H1 (cell line): ENCODE data around the gene ADH4. TPM values are rescaled to one million over a fixed set of nuclear protein-coding genes. Genes with fewer than 3 reads are reported as not detected.

ENCODE experiments used
- CTCF ChIA-PET: fragments of 300-600 bp; sonication (Branson Sonifier 250); formaldehyde crosslinking; loops from one replicate; lab custom pipeline; 2021; ENCODE audit not compliant: partially characterized antibody; lab: Charles Lee
- POLR2A ChIA-PET: fragments of 300-600 bp; sonication (Branson Sonifier 250); formaldehyde crosslinking; loops from one replicate; lab custom pipeline; 2021; ENCODE audit warnings: inconsistent platforms; ENCODE audit not compliant: partially characterized antibody; lab: Charles Lee
- DNase-seq, 2 experiments: peaks; one replicate each; pipeline versions ENCODE4 v3.0.0 to v3.0.0-alpha.2; 2010 to 2022; ENCODE audit warnings: low spot score in 2 of 2, low read depth in 1 of 2, mixed read lengths in 1 of 2
- FAIRE-seq: peaks from 2 replicates; lab custom pipeline; 2011; peaks lifted over from hg19 to GRCh38; lab: Jason Lieb, UNC
- H2AFZ ChIP-seq: 2 replicates; pipeline ENCODE4 v1.8.1; 2012; ENCODE audit warnings: low read length, inconsistent platforms
- H2AK5ac ChIP-seq: 2 replicates; pipeline ENCODE4 v1.6.1; 2013; ENCODE audit warnings: low read depth, low read length
- H2BK120ac ChIP-seq: replicated peaks from 2 replicates; pipeline ENCODE3; 2013; ENCODE audit warnings: low read depth, low read length, inconsistent platforms
- H2BK12ac ChIP-seq: 2 replicates; pipeline ENCODE4 v1.6.1; 2013; ENCODE audit warnings: low read depth, low read length
- H2BK15ac ChIP-seq: 2 replicates; pipeline ENCODE4 v1.6.1; 2013; ENCODE audit warnings: low read length
- H2BK20ac ChIP-seq: 2 replicates; pipeline ENCODE4 v1.6.1; 2013; ENCODE audit warnings: low read length
- H2BK5ac ChIP-seq: 2 replicates; pipeline ENCODE4 v1.6.1; 2013; ENCODE audit warnings: low read depth, low read length
- H3K14ac ChIP-seq: 2 replicates; pipeline ENCODE4 v1.6.1; 2013; ENCODE audit warnings: inconsistent platforms; ENCODE audit not compliant: insufficient read length
- H3K18ac ChIP-seq: 2 replicates; pipeline ENCODE4 v1.6.1; 2013; ENCODE audit warnings: low read length; ENCODE audit errors: extremely low read depth
- H3K23ac ChIP-seq: 2 replicates; pipeline ENCODE4 v1.6.1; 2013; ENCODE audit warnings: inconsistent platforms; ENCODE audit not compliant: insufficient read length
- H3K23me2 ChIP-seq: 2 replicates; pipeline ENCODE4 v1.6.1; 2013; ENCODE audit warnings: low read depth, low read length
- H3K27ac ChIP-seq: 2 replicates; pipeline ENCODE4 v1.6.1; 2011; ENCODE audit warnings: low read depth, low read length, inconsistent platforms
- H3K27me3 ChIP-seq, 4 experiments: replicated peaks in 1 of 4; 1 replicate in 1 of 4; 2 replicates in 3 of 4; pipeline versions ENCODE4 v1.6.1 to v1.8.1; 2011 to 2013; ENCODE audit warnings: low read length in 3 of 4, mild to moderate bottlenecking in 3 of 4, inconsistent platforms in 2 of 4, mixed read lengths in 2 of 4, moderate library complexity in 1 of 4; ENCODE audit not compliant: control insufficient read depth in 3 of 4, insufficient read depth in 3 of 4; ENCODE audit errors: extremely low read depth in 1 of 4
- H3K36me3 ChIP-seq, 4 experiments: 2 replicates each; pipeline versions ENCODE4 v1.6.1 to v1.8.1; 2011 to 2013; ENCODE audit warnings: mild to moderate bottlenecking in 4 of 4, low read length in 3 of 4, moderate library complexity in 2 of 4, control low read depth in 1 of 4, inconsistent platforms in 1 of 4; ENCODE audit not compliant: insufficient read depth in 4 of 4, control insufficient read depth in 2 of 4
- H3K4ac ChIP-seq: replicated peaks from 2 replicates; pipeline ENCODE3; 2013; ENCODE audit warnings: low read length, low read depth, mixed read lengths, inconsistent platforms; ENCODE audit not compliant: insufficient read length
- H3K4me1 ChIP-seq, 4 experiments: replicated peaks in 1 of 4; 1 replicate in 1 of 4; 2 replicates in 3 of 4; pipeline versions ENCODE4 v1.6.1 to v1.8.1; 2011 to 2013; ENCODE audit warnings: low read length in 3 of 4, inconsistent platforms in 2 of 4, mixed read lengths in 1 of 4; ENCODE audit not compliant: insufficient read depth in 4 of 4, control insufficient read depth in 3 of 4
- H3K4me2 ChIP-seq, 2 experiments: 2 replicates each; pipeline versions ENCODE4 v1.6.1 to v1.8.1; 2011 to 2013; ENCODE audit warnings: low read depth in 2 of 2, low read length in 2 of 2, control low read depth in 1 of 2, inconsistent platforms in 1 of 2, mild to moderate bottlenecking in 1 of 2; ENCODE audit not compliant: insufficient read depth in 1 of 2
- H3K4me3 ChIP-seq, 4 experiments: fragments of 200-600, 300-600 bp in 1 of 4; sonication (generic), shearing (Covaris generic), sonication (Bioruptor Twin) in 1 of 4; 2 replicates each; pipeline versions ENCODE4 v1.5.1 to v1.8.1; 2011 to 2016; ENCODE audit warnings: low read length in 4 of 4, low read depth in 3 of 4, control low read depth in 2 of 4, inconsistent platforms in 2 of 4, mild to moderate bottlenecking in 2 of 4, mixed read lengths in 1 of 4, moderate library complexity in 1 of 4; ENCODE audit not compliant: insufficient read depth in 2 of 4; ENCODE audit errors: extremely low read depth in 1 of 4
- H3K56ac ChIP-seq: replicated peaks from 2 replicates; pipeline ENCODE3; 2013; ENCODE audit warnings: low read depth, mild to moderate bottlenecking, mixed read lengths, low read length, inconsistent platforms; ENCODE audit not compliant: insufficient read length
- H3K79me1 ChIP-seq: 2 replicates; pipeline ENCODE4 v1.6.1; 2013; ENCODE audit warnings: low read depth, low read length, control low read depth
- H3K79me2 ChIP-seq, 2 experiments: 2 replicates each; pipeline versions ENCODE4 v1.6.1 to v1.8.1; 2012 to 2013; ENCODE audit warnings: low read length in 2 of 2, mild to moderate bottlenecking in 2 of 2, inconsistent platforms in 1 of 2; ENCODE audit not compliant: insufficient read depth in 2 of 2, control insufficient read depth in 1 of 2
- H3K9ac ChIP-seq, 4 experiments: replicated peaks in 1 of 4; 1 replicate in 1 of 4; 2 replicates in 3 of 4; pipeline versions ENCODE4 v1.6.1 to v1.8.1; 2011 to 2013; ENCODE audit warnings: low read depth in 3 of 4, low read length in 3 of 4, control low read depth in 2 of 4, mild to moderate bottlenecking in 2 of 4, moderate library complexity in 2 of 4, inconsistent platforms in 1 of 4; ENCODE audit errors: extremely low read depth in 1 of 4
- H3K9me3 ChIP-seq, 2 experiments: 2 replicates each; pipeline versions ENCODE4 v1.6.1 to v1.8.1; 2012 to 2013; ENCODE audit warnings: mild to moderate bottlenecking in 2 of 2, moderate library complexity in 2 of 2, control low read depth in 1 of 2, inconsistent platforms in 1 of 2, low read depth in 1 of 2, low read length in 1 of 2, mixed read lengths in 1 of 2; ENCODE audit not compliant: insufficient read depth in 2 of 2
- H4K20me1 ChIP-seq, 2 experiments: replicated peaks in 1 of 2; 2 replicates each; pipeline versions ENCODE3 to v1.8.1; 2011 to 2013; ENCODE audit warnings: inconsistent platforms in 2 of 2, low read length in 2 of 2, mild to moderate bottlenecking in 1 of 2; ENCODE audit not compliant: insufficient read depth in 2 of 2, control insufficient read depth in 1 of 2
- H4K5ac ChIP-seq: 2 replicates; pipeline ENCODE4 v1.6.1; 2013; ENCODE audit warnings: low read length, low read depth, mixed read lengths, inconsistent platforms; ENCODE audit not compliant: insufficient read length
- H4K8ac ChIP-seq: 2 replicates; pipeline ENCODE4 v1.8.0; 2013; ENCODE audit warnings: mild to moderate bottlenecking, moderate library complexity, low read length, inconsistent platforms; ENCODE audit not compliant: insufficient read depth; ENCODE audit errors: extremely low read depth
- H4K91ac ChIP-seq: replicated peaks from 2 replicates; pipeline ENCODE3; 2013; ENCODE audit warnings: low read length, mixed read lengths, inconsistent platforms; ENCODE audit not compliant: insufficient read length
- BRCA1 ChIP-seq: IDR thresholded peaks from 2 replicates; pipeline ENCODE4 v1.6.1; 2012; ENCODE audit warnings: low read depth, low read length, improper control_type of control experiment
- CTBP2 ChIP-seq: IDR thresholded peaks from 2 replicates; pipeline ENCODE4 v1.7.0; 2011; ENCODE audit warnings: borderline replicate concordance, mild to moderate bottlenecking, moderate library complexity, mixed read lengths, low read length; ENCODE audit not compliant: insufficient read depth, insufficient read length
- CTCF ChIP-seq, 3 experiments: IDR thresholded peaks; 1 replicate in 2 of 3; 2 replicates in 1 of 3; pipeline versions ENCODE4 v1.5.1 to v1.6.1; 2011; ENCODE audit warnings: low read length in 3 of 3, mild to moderate bottlenecking in 3 of 3, inconsistent platforms in 2 of 3, low read depth in 1 of 3, moderate library complexity in 1 of 3; ENCODE audit not compliant: insufficient read depth in 1 of 3; ENCODE audit errors: control extremely low read depth in 1 of 3
- EGR1 ChIP-seq: IDR thresholded peaks from 2 replicates; pipeline ENCODE4 v1.6.1; 2011; ENCODE audit warnings: low read depth, low read length, borderline replicate concordance
- FOSL1 ChIP-seq: IDR thresholded peaks from 2 replicates; pipeline ENCODE4 v1.6.1; 2011; ENCODE audit warnings: mild to moderate bottlenecking, low read depth, low read length, moderate library complexity; ENCODE audit not compliant: insufficient read depth
- KDM1A ChIP-seq: fragments of 200-600, 300-600 bp; sonication (generic); IDR thresholded peaks from 2 replicates; pipeline ENCODE4 v1.7.1; 2016; ENCODE audit warnings: mild to moderate bottlenecking, low read length, borderline replicate concordance
- PHF8 ChIP-seq: fragments of 200-600 bp; sonication (generic); conservative IDR thresholded peaks from 2 replicates; pipeline ENCODE4 v1.7.1; 2012; ENCODE audit warnings: low read depth, mild to moderate bottlenecking, inconsistent platforms, low read length, moderate library complexity
- RNF2 ChIP-seq: fragments of 200-900, 300-1000 bp; sonication (generic); IDR thresholded peaks from 2 replicates; pipeline ENCODE4 v1.7.1; 2016; ENCODE audit warnings: borderline replicate concordance, low read depth, mild to moderate bottlenecking, antibody characterized with exemption, low read length; ENCODE audit not compliant: poor library complexity, severe bottlenecking; ENCODE audit errors: missing control alignments
- SUZ12 ChIP-seq: fragments of 200-600 bp; sonication (generic); IDR thresholded peaks from 2 replicates; pipeline ENCODE4 v1.6.1; 2012; ENCODE audit warnings: mild to moderate bottlenecking, inconsistent platforms, low read length, moderate library complexity, mixed read lengths
- TAF1 ChIP-seq: IDR thresholded peaks from 2 replicates; pipeline ENCODE4 v1.6.1; 2011; ENCODE audit warnings: mild to moderate bottlenecking, low read depth, low read length
- WGBS, 2 experiments: shearing (Covaris generic) in 1 of 2; methylation state at CpG; one replicate each; pipeline versions ENCODE4 v1.1.6 to v1.1.7; 2013 to 2015; ENCODE audit warnings: low lambda C conversion rate in 2 of 2, mixed read lengths in 2 of 2, inconsistent platforms in 1 of 2, low coverage in 1 of 2, missing lambda C conversion rate in 1 of 2; ENCODE audit not compliant: insufficient replicate concordance in 2 of 2, insufficient coverage in 1 of 2, insufficient read length in 1 of 2; ENCODE audit errors: extremely low coverage in 1 of 2, missing lambda C conversion rate in 1 of 2; 5-methylcytosine and 5-hydroxymethylcytosine counted together
- polyA plus RNA-seq, 7 experiments: library from polyadenylated mRNA; depleted of rRNA in 3 of 7; stranded (reverse) in 5 of 7; unstranded in 2 of 7; fragments of >200 nt in 5 of 7; fragments of 200-250 nt in 2 of 7; gene quantifications; 1 replicate in 5 of 7; 2 replicates in 1 of 7; 4 replicates in 1 of 7; pipeline versions ENCODE4 v1.2.1 to v1.2.3, GENCODE V29; 2011 to 2013; ENCODE audit warnings: missing spikeins in 2 of 7, mixed read lengths in 2 of 7
- total RNA-seq: library from RNA; stranded (reverse); fragmentation: NEBNext Ultra II Directional; extraction: Animal tissue kit (Norgen Biotek cat#: 25700); gene quantifications from 2 replicates; pipeline ENCODE4 v1.2.1, GENCODE V29; 2021

The ADH4 gene
- total and polyA plus RNA-seq, 2 of the 8 experiments (the other 6 are each of a cell fraction or from before 2014, with no cell fraction given) = not detected

GRCh38 chr4:99078336-99078735 is 65.8 kb downstream of the ADH4 start:
- no peak overlapping the region for H3K4ac ChIP-seq
- H4K8ac ChIP-seq = no peak overlapping the region
- FAIRE-seq (no peak), DNase-seq (no peak)
- H3K56ac ChIP-seq = no peak overlapping the region
- H2AFZ ChIP-seq = no peak overlapping the region
- no peaks in the 10 kb centered on the region for H3K23me2 ChIP-seq
- 93% methylated on average over 5 of the region's 5 CpGs; no CpG with 5 or more reads in 1 of the 2 experiments for WGBS, 2 experiments
- H4K20me1 ChIP-seq = peaks cover 0 to 5% of the 10 kb centered on the region in 2 experiments
- no peak overlapping the region for H3K18ac ChIP-seq
- POLR2A ChIA-PET = interaction anchor here (1.1 to 2.7 kb wide), 3 partner anchors 8 to 10 kb away, joined by 5 to 10 read pairs (median 10); partner anchors contain the start of gene ADH5
- H2BK15ac ChIP-seq = no peak overlapping the region
- no peak overlapping the region for H4K5ac ChIP-seq
- H4K91ac ChIP-seq = no peak overlapping the region
- no peak overlapping the region for H3K27ac ChIP-seq
- H3K36me3 ChIP-seq = peaks cover 26 to 99% (median 82%) of the 10 kb centered on the region in 4 experiments
- H3K4me1 ChIP-seq = no peaks in the 10 kb centered on the region
- no peaks in the 10 kb centered on the region; the same call in 1 of the 2 replicates for H3K79me1 ChIP-seq
- H2BK120ac ChIP-seq = no peak overlapping the region
- H3K27me3 ChIP-seq = no peaks in the 10 kb centered on the region
- H3K14ac ChIP-seq = no peak overlapping the region
- H3K4me3 ChIP-seq = no peak overlapping the region
- H3K23ac ChIP-seq = no peak overlapping the region
- CTCF ChIA-PET = interaction anchor here (0.8 to 1.2 kb wide), 2 partner anchors 22 to 23 kb away, joined by 3 to 5 read pairs; no protein-coding TSS in a partner anchor
- H2BK20ac ChIP-seq = no peak overlapping the region
- no peak overlapping the region for H3K9ac ChIP-seq
- H3K9me3 ChIP-seq = no peaks in the 10 kb centered on the region
- peaks cover 0 to 3% of the 10 kb centered on the region in 2 experiments; a peak in 2 of 4 replicates for H3K79me2 ChIP-seq
- H3K4me2 ChIP-seq = no peak overlapping the region
- H2BK12ac ChIP-seq = no peak overlapping the region
- no peak overlapping the region for H2AK5ac ChIP-seq
- H2BK5ac ChIP-seq = no peak overlapping the region
- TF ChIP-seq CTBP2 (no peak), KDM1A (no peak), PHF8 (no peak), CTCF (IDR thresholded peaks at IDR 0.05; ENCODE audit: control extremely low read depth in 1 of 3, insufficient read depth in 1 of 3, low read depth in 1 of 3, low read length in 3 of 3) (no peak), TAF1 (no peak), BRCA1 (no peak), EGR1 (no peak), SUZ12 (no peak), RNF2 (no peak), FOSL1 (no peak)
